ENCODE results near the gene CNPY1.

DNA sequence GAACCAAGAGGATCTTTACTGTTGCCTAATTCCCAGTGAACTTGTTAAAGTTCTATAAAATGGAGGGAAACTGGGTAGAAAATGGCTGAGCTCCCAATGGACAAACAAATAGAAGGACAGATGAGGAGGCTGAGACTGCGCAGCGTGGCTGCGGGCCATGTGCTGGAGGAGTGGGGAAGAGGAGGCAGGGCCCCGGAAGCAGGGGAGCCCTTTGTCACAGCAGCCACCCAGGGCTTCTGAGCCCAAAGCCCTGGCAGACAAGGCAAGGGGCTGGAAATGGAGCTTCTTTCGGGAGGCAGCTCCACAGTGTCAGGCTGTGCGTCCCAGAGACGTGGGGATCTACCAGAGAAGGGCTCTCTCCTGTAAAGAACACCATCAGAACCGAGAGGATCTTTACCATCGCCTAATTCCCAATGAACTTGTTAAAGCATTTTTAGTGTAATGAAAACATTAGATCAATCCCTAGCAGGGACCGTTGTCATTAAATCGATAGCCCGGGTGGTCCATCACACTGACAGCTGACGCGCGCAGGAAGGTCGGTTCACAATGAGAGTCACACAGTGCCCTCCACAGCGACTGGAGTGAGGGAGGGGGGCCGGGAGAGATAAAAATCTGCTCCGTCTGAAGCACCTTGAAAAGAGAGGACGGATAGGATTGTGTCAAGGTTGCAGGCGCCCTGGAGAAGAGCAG, 14.0 kb upstream of the CNPY1 start:
- TF ChIP-seq, protein P1, sequence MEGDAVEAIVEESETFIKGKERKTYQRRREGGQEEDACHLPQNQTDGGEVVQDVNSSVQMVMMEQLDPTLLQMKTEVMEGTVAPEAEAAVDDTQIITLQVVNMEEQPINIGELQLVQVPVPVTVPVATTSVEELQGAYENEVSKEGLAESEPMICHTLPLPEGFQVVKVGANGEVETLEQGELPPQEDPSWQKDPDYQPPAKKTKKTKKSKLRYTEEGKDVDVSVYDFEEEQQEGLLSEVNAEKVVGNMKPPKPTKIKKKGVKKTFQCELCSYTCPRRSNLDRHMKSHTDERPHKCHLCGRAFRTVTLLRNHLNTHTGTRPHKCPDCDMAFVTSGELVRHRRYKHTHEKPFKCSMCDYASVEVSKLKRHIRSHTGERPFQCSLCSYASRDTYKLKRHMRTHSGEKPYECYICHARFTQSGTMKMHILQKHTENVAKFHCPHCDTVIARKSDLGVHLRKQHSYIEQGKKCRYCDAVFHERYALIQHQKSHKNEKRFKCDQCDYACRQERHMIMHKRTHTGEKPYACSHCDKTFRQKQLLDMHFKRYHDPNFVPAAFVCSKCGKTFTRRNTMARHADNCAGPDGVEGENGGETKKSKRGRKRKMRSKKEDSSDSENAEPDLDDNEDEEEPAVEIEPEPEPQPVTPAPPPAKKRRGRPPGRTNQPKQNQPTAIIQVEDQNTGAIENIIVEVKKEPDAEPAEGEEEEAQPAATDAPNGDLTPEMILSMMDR (IDR thresholded peaks at IDR 0.05) = no peak
- no peak for TF ChIP-seq POLR2AphosphoS5 (IDR thresholded peaks at IDR 0.05)

Measured in breast epithelium (tissue), 3 donors.